ENCODE measurements around the gene CDC42EP3.
A peak's percentile ranks its signal among the peaks of the same experiment; 100 is the strongest.

The CDC42EP3 gene

DNA sequence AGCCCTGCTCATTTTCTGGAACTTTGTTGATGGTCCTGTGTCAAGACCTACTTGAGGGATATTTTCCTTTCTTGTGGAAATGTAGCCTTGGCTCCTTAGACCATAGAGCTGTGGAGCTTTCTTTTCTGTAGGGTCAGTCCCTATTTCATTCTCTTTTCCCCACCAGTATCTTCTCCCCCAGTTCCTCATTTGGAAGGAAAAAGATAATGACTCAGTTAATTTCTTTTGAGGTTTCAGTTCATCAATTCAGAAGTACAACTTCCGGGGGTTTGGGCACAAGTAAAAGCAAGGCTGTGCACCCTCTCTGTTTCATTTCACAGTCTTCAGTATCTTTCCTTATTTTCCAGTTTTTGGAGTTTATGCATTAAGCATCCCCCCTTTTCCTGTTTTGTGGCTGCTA is 70.7 kb downstream of the CDC42EP3 start:
- H3K9me3 Mint-ChIP-seq = peaks cover 41% of the 10 kb centered on the region
- CTCF ChIA-PET = no interaction called here
- peaks cover 47% of the 10 kb centered on the region for H3K36me3 Mint-ChIP-seq
- peak overlapping the region; percentile 49 for H3K4me3 Mint-ChIP-seq
- H3K27ac Mint-ChIP-seq = peak overlapping the region; percentile 87
- H3K4me1 Mint-ChIP-seq = peaks cover 48% of the 10 kb centered on the region
- DNase-seq = no peak
- H3K27me3 Mint-ChIP-seq = peaks cover 7% of the 10 kb centered on the region

DNA sequence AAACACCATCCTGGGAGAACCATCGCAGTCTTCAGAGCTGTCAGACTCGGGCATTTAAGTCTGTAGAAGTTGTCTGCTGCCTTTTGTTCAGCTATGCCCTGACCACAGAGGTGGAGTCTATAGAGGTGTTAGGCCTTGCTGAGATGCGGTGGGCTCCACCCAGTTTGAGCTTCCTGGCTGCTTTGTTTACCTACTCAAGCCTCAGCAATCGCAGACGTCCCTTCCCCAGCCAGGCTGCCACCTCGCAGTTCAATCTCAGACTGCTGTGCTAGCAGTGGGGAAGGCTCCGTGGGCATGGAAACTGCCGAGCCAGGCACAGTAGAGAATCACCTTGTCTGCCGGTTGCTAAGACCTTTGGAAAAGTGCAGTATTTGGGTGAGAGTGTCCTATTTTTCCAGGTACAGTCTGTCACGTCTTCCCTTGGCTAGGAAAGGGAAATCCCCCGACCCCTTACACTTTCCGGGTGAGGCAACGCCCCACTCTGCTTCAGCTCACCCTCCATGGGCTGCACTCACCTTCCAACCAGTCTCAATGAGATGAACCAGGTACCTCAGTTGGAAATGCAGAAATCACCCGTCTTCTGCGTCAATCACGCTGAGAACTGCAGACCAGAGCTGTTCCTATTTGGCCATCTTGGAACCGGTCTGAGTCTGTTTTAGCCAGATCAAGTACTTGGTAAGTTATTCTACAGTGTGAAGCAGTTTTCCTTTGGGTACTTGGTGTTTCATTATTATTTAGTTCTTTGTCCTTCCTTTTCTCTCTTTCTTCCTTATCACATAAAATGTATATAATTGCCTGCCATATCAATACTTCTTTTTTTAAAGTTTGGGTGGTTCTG is 71.5 kb downstream of the CDC42EP3 start:
- peak; percentile 66 for DNase-seq
- CTCF ChIA-PET = no interaction called here
- peak overlapping the region; percentile 49 for H3K4me3 Mint-ChIP-seq
- H3K9me3 Mint-ChIP-seq = peaks cover 46% of the 10 kb centered on the region
- H3K4me1 Mint-ChIP-seq = peaks cover 48% of the 10 kb centered on the region
- peaks cover 55% of the 10 kb centered on the region for H3K36me3 Mint-ChIP-seq
- H3K27ac Mint-ChIP-seq = peak overlapping the region; percentile 87
- H3K27me3 Mint-ChIP-seq = peaks cover 7% of the 10 kb centered on the region

DNA sequence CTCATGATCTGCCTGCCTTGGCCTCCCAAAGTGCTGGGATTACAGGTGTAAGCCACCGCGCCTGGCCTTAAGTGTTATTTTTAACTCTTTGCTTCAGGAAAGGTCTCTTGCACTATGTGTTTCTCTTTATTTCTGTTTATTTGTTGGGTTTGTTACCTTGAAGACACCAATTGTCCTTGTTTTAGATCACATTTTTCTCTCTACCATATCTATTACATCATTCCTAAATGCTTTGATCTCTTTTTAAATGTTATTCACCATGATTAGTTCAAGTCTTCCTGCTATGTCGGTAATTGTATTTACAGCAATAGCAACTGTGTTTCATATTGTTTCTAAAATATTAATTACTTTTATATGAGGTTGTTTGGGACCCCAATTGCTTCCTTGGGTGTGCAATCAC is 77.7 kb downstream of the CDC42EP3 start:
- H3K4me3 Mint-ChIP-seq = no peak overlapping the region
- no peaks in the 10 kb centered on the region for H3K27me3 Mint-ChIP-seq
- peaks cover 20% of the 10 kb centered on the region for H3K4me1 Mint-ChIP-seq
- H3K9me3 Mint-ChIP-seq = peaks cover 31% of the 10 kb centered on the region
- CTCF ChIA-PET = no interaction called here
- no peak overlapping the region for H3K27ac Mint-ChIP-seq
- peaks cover 29% of the 10 kb centered on the region for H3K36me3 Mint-ChIP-seq
- DNase-seq = no peak

DNA sequence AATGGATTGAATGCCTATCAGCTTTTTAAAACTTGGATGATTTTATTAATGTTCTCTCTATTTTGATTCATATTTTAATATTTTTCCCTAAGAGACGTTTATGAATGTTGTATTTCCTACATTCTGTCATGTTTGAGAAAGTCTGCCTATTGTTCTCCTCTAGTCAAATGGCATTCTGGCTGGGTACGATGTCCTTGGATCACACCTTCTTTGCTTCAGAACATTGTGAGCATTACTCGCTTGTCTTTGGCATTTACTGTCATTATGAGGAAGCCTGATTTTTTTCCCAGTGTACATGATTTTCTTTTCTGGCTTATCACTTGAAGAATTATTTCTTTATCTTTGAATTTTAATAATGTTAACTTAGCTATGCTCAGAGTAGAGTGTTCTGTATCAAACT is 78.4 kb downstream of the CDC42EP3 start:
- CTCF ChIA-PET = no interaction called here
- DNase-seq = no peak
- peaks cover 23% of the 10 kb centered on the region for H3K36me3 Mint-ChIP-seq
- peaks cover 22% of the 10 kb centered on the region for H3K4me1 Mint-ChIP-seq
- H3K4me3 Mint-ChIP-seq = no peak overlapping the region
- H3K27ac Mint-ChIP-seq = no peak overlapping the region
- no peaks in the 10 kb centered on the region for H3K27me3 Mint-ChIP-seq
- H3K9me3 Mint-ChIP-seq = peaks cover 26% of the 10 kb centered on the region

Data from activated naive CD4-positive, alpha-beta T cell treated with anti-CD3 and anti-CD28 coated beads, Interleukin-2, amount 10 ng/mL, durations not matched to agents 7 days and 5 days (primary cell).